Gastroesophageal sphincter (tissue), 3 donors: ENCODE results near the gene DCC.

Experiments used
- POLR2A ChIP-seq, 2 donors: fragments of 450-650 bp; IDR thresholded peaks; one replicate each; pipeline ENCODE4 v1.6.1; 2017; ENCODE audit warnings: antibody characterized with exemption in 2 of 2, mild to moderate bottlenecking in 2 of 2, moderate library complexity in 1 of 2
- TF ChIP-seq, protein P1 (sequence below), 4 experiments: fragments of 200-600 bp in 2 of 4; fragments of 450-650 bp in 2 of 4; sonication (generic) in 1 of 4; IDR thresholded peaks; one replicate each; pipeline ENCODE4 v1.5.1; 2017 to 2019; ENCODE audit warnings: antibody characterized with exemption in 4 of 4, mild to moderate bottlenecking in 2 of 4, moderate library complexity in 2 of 4

GRCh38 chr18:52409727-52410126, 69.7 kb downstream of the DCC start:
- no peak for TF ChIP-seq POLR2A (IDR thresholded peaks at IDR 0.05)
- TF ChIP-seq, protein P1, sequence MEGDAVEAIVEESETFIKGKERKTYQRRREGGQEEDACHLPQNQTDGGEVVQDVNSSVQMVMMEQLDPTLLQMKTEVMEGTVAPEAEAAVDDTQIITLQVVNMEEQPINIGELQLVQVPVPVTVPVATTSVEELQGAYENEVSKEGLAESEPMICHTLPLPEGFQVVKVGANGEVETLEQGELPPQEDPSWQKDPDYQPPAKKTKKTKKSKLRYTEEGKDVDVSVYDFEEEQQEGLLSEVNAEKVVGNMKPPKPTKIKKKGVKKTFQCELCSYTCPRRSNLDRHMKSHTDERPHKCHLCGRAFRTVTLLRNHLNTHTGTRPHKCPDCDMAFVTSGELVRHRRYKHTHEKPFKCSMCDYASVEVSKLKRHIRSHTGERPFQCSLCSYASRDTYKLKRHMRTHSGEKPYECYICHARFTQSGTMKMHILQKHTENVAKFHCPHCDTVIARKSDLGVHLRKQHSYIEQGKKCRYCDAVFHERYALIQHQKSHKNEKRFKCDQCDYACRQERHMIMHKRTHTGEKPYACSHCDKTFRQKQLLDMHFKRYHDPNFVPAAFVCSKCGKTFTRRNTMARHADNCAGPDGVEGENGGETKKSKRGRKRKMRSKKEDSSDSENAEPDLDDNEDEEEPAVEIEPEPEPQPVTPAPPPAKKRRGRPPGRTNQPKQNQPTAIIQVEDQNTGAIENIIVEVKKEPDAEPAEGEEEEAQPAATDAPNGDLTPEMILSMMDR (IDR thresholded peaks at IDR 0.05), result no peak
